Hematopoietic multipotent progenitor cell treated with erythropoietin and hydrocortisone succinate and interleukin-3 and kit ligand, for 17 days (in vitro differentiated cells): ENCODE measurements around the gene HOXB1.
"Not testable (repeated sequence)": the region's sequence is repeated elsewhere in the genome, so short reads cannot be mapped to it uniquely, and the experiment has no call there.

Experiments used
- DNase-seq: peaks from one replicate; pipeline ENCODE4 v3.0.0-alpha.2; 2015; ENCODE audit warnings: low spot score

HOXB1 gene

DNA sequence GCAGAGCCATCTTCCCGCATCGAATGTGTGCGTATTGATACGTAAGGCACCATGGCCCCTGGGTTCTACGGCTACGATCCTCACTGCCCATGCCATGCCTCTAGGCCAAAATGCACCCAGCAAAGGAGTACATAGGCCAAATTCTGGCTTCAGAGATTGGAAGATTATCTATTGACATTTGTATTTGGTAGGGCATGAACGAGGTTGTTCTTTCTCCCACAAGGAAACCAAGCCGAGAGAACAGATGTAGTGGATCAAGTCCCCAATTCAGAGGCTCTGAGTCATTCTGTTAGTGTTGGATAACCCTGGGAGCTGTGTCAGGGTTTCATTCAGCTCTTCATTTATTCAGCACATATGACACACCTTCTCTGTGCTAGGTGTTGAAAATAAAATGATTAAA is 36.5 kb downstream of the HOXB1 start:
- DNase-seq = no peak

DNA sequence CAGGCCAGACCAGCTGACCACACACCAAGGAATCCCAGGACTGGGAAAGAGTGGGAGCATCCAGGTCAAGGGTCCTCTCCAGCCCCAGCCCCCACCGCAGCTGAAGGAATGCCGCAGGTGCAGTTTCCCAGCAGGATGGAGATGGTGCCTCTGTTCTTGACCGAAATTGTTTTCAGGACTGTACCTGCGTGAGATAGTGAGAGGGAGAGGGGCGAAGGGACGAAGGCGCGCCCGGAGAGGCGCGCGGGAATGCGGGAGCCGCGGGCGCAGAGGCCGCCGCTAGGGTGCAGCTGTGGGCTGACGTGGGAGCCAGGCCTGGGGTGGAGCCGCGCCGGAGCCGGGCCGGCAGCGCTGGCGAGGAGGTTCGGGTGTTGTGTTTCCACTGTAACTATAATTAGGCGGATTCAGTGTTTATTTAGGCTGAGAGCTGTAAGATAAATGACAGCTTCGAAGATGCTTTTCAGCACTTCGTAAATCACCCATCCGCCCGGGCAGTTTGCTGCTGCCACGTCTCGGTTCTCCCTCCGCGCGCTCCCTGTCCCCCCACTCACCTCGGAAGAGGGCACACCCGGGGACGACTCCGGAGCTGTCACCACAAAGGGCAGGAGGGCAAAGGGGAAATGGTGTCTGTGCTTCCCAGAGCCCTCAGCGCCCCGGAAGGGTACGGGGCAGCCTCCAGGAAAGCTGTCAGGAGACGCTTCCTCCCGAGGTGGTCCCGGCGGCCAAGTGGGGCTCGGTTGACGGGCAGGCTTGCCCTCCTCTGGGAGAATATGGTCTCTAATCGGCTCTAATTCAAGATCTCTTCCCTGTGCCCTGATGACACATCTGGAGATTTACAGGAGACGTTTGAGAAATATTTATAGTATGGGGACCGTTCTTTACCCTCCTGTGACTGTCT is 38.2 kb downstream of the HOXB1 start:
- peak; percentile 62 for DNase-seq

DNA sequence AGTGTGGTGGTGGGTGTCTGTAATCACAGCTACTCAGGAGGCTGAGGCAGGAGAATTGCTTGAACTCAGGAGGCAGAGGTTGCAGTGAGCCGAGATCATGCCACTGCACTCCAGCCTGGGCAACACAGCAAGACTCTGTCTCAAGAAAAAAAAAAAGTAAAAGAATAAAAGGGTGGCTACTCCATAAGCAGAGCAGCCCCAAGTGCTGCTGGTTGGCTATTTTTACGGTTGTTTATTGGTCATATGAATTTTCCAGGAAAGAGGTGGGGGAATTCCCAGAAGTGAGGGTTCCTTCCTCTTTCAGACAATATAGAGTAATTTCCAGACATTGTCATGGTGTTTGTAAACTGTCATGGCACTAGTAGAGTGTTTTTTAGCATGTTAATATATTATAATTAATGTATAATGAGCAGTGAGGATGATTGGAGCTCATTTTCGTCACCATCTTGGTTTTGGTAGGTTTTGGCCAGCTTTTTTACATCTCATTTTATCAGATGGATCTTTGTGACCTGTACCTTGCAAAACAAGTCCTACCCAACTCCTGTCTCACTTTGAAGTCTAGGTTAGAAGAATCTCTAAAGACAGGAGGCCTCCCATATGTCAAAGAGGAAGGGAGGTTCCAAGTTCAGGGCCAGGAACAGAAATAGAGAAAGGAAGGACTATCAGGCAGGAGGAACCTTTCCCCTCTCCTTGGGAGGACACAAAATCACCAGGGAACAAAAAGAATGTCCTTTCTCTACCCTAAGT is 39.1 kb downstream of the HOXB1 start:
- DNase-seq = no peak

DNA sequence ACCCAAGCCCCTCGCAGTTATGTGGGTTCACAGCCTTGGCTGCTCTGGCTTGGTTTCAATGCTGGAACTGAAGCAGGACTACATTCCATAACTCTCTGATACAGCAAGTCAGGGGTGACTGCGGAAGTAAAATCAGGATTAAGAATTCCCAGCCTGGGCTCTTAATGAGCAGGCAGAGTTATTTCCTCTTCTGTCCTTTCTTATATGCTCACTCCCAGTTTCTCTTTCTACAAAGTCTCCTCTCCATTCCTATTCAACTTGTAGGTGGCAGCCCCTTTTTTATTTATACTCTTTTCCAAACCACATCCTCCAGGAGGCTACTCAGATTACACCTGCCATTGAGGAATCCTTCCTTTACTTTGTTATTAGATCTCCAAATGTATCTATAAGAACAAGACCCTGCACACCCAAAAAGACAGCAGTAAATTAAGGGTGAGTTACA is 40.3 kb downstream of the HOXB1 start:
- DNase-seq = no peak

DNA sequence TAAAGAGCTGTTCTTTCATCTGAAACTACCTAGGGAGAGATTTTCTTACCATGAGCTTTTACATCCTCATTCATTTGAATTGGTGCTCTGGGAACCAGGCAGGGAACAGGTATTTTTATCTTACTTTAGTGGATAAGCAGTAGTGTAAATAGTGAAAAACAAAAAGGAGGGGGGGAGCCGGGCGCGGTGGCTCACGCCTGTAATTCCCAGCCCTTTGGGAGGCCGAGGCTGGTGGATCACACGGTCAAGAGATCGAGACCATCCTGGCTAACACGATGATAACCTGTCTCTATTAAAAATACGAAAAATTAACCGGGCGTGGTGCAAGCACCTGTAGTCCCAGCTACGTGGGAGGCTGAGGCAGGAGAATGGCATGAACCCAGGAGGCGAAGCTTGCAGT is 41.0 kb downstream of the HOXB1 start:
- DNase-seq = no peak

DNA sequence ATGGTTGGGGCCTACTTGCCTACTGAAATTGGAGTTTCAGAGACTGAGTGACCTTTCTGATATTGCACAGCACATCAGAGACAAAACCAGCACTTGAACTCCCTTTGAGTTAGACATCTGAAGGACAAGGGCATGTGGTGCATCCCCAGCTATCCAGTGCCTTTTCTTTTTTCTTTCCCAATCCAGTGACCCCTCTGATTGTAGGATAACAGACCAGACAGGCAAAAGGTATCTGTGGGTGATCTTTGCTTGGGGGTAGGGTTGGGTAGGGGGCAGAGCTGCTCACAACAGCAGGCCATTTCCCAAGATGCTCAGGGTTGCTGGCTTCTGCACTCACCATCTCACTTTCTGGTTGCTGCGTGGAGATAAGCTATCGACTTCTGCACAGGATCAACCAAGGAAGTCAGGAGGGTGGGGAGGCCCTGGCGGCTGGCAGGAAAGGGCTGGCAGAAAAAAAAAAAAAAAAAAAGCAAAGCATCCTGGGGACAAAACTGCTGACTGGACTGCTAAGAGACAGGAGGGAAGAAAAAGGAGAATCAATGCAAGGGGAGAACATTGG is 42.2 kb downstream of the HOXB1 start:
- DNase-seq = peak; percentile 71

DNA sequence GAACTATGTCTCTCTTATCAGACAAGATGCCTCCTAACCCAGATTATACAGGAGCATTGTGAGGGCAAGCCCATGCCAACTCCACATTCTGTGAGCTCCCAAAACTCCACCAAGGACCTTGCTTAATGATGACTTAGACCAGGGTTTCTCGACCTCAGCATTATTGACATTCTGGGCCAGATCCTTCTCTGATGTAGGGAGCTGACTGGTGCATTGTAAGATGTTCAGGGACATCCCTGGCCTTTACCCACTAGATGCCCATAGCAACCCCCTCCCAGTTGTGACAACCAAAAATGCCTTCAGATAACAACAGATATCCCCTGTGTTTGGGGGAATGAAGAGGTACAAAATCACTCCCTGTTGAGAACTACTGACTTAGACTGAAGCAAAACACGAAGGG is 43.6 kb downstream of the HOXB1 start:
- DNase-seq = no peak

DNA sequence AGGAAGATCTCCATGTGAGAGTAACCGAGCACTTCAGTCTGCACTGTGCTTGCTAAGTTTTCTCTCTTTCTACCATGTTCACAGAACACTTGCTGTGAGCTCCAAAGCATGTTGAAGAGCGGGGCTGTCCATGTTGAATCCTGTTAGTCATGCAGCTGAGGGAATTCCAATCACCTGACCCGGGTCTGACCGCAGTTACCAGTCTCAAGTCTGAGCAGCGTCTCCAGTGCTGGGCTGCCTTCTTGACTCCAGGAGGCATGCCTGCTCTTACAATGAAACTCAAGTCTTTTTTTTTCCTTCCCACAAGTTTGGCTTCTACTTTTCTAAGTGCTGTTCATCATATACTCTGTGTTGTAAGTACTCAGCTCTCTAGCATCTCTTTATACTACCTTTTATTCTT is 44.3 kb downstream of the HOXB1 start:
- no peak for DNase-seq

DNA sequence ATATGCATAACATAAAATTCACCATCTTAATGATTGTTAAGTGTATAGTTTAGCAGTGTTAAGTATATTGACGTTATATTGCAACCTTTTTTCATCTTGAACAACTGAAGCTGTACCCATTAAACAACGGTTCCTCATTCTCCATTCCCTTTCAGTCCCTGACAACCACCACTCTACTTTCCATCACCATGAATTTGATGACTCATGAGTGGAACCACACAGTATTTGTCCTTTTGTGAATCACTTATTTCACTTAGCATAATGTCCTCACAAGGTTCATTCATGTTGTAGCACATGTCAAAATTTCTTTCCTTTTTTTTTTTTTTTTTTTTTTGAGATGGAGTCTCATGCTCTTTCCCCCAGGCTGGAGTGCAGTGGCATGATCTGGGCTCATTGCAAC is 46.0 kb downstream of the HOXB1 start:
- no peak for DNase-seq

DNA sequence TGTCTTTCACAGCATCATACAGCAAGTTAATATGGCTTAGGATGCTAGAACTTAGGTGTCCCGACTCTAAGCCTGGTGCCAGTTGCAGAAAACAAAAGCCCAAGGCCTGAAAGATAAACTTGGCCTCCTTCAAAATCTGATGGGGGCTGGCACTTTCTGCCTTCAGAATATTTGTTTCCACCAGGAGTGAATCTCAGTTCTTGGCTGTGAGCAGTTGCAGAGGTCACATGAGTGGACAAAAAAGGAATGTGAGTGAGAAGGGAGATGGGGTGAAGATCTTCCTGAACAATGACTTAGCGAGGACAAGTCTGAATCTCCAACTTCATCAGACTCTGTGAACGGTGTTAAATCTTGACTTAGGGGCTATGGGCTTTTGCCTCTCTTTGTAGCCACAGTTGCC is 46.6 kb downstream of the HOXB1 start:
- DNase-seq = no peak

DNA sequence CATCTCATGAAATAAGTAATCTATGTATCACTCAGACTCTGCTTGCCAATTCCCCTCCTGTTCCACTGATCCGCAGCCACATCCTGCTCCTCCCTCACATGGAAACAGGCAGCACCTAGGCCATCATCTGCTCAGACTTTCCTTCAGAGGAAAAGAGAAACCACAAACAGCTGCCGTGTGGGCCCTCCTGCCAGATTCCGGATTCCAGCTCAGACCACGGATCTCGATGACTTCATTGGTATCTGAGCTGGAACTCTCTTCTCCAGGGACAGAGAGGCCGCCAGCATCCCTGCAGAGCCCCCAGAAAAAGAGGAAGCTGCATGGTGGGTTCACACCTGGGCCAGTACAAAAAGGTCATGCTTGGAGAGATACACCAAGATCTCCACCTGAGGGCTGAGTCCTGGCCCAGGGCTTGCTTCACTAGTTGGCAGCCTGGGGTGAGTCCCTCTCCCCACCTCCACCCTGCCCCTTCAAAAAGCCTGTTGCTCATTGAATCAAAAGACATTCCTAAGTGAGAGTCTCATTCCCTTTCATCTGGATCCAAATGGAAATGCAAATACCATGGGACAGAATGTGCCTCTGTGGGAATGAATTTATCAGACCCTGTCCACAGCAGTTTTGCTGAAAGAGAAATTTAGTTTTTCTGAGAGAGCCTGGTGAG is 47.2 kb downstream of the HOXB1 start:
- no peak for DNase-seq

DNA sequence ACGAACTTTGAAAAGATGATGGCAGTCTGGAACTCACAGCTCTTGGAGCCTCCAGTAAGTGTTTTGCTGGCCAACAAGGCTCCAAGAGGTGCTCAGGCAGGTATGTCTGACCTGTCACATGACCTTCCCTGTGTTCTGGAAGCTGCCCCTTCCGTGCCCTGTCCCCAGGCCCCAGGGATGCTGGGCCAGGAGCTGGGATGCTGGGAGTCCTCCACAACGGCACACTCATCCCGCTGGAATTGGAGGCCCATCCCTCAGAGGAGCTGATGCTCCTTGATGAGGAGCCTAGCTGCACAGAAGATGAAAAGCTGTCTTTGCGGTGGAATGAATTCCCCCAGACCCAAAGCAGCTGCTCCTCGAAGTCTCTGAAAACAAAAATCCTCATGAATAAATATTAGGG is 47.8 kb downstream of the HOXB1 start:
- DNase-seq = no peak

DNA sequence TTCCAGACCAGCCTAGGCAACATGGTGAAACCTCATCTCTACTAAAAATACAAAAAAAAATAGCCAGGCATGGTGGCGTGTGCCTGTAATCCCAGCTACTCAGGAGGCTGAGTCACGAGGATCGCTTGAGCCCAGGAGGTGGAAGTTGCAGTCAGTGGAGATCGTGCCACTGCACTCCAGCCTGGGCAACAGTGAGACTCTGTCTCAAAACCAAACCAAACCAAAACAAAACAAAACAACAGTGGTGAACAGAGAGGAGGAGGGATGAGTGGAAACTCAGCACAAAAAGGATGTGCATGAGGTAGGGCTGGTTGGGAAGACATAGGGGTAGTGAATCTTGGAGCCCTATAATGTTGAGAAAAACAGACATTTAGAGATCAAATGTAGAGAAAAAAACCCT is 48.5 kb downstream of the HOXB1 start:
- not testable (repeated sequence) for DNase-seq

DNA sequence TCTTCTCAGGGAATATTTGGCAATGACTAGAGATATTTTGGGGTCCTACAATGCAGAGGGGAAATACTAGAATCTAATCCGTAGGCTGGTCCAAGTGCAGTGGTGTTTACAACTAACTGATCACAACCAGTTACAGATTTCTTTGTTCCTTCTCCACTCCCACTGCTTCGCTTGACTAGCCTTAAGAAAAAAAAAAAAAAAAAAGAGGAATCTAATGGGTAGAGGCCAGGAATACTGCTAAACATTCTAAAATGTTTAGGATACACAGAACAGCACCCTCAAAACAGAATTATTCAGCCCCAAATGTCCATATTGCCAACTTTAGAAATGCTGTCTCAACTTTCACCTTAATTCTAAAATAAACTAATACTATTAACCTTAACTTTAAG is 51.8 kb downstream of the HOXB1 start:
- DNase-seq = no peak
